Neuronal stem cell (in vitro differentiated cells): ENCODE results near the gene TBC1D19.

Source experiments
- DNase-seq: peaks from one replicate; pipeline ENCODE4 v3.0.0-alpha.2; 2013; ENCODE audit warnings: low spot score
- H2AFZ ChIP-seq: one replicate; pipeline ENCODE4 v1.6.1; 2013; ENCODE audit warnings: mild to moderate bottlenecking, low read length, inconsistent platforms
- H2AK5ac ChIP-seq: 2 replicates; pipeline ENCODE4 v1.6.1; 2013; ENCODE audit warnings: low read depth, mild to moderate bottlenecking, inconsistent platforms, low read length, moderate library complexity, mixed read lengths
- H2BK120ac ChIP-seq: 2 replicates; pipeline ENCODE4 v1.6.1; 2013; ENCODE audit warnings: low read depth, mild to moderate bottlenecking, inconsistent platforms, low read length, moderate library complexity, mixed read lengths
- H2BK12ac ChIP-seq: one replicate; pipeline ENCODE4 v1.6.1; 2013; ENCODE audit warnings: low read length, inconsistent platforms
- H2BK15ac ChIP-seq: 2 replicates; pipeline ENCODE4 v1.6.1; 2013; ENCODE audit warnings: mild to moderate bottlenecking, low read length, inconsistent platforms, mixed read lengths
- H2BK5ac ChIP-seq: one replicate; pipeline ENCODE4 v1.6.1; 2013; ENCODE audit warnings: inconsistent platforms, mild to moderate bottlenecking, low read length, moderate library complexity
- H3K14ac ChIP-seq: one replicate; pipeline ENCODE4 v1.6.1; 2013; ENCODE audit warnings: low read length, inconsistent platforms
- H3K18ac ChIP-seq: 2 replicates; pipeline ENCODE4 v1.6.1; 2013; ENCODE audit warnings: low read length, inconsistent platforms
- H3K23ac ChIP-seq: 2 replicates; pipeline ENCODE4 v1.6.1; 2013; ENCODE audit warnings: low read depth, mild to moderate bottlenecking, mixed read lengths, low read length, inconsistent platforms; ENCODE audit not compliant: poor library complexity
- H3K27ac ChIP-seq: replicated peaks from 3 replicates; pipeline ENCODE4 v1.5.1; 2013; ENCODE audit warnings: low read length, inconsistent platforms
- H3K27me3 ChIP-seq, 3 experiments: 2 replicates each; pipeline ENCODE4 v1.6.1; 2013; ENCODE audit warnings: low read length in 3 of 3, mild to moderate bottlenecking in 2 of 3, inconsistent platforms in 1 of 3, low read depth in 1 of 3, mixed read lengths in 1 of 3, moderate library complexity in 1 of 3; ENCODE audit not compliant: control insufficient read depth in 3 of 3, insufficient read depth in 3 of 3
- H3K36me3 ChIP-seq, 2 donors: replicated peaks in 1 of 2; 2 replicates each; pipeline ENCODE4 v1.6.1; 2013; ENCODE audit warnings: low read length in 2 of 2; ENCODE audit not compliant: control insufficient read depth in 2 of 2, insufficient read depth in 2 of 2
- H3K4ac ChIP-seq: 2 replicates; pipeline ENCODE4 v1.6.1; 2013; ENCODE audit warnings: inconsistent platforms, mild to moderate bottlenecking, low read length, moderate library complexity
- H3K4me1 ChIP-seq, 2 donors: 1 replicate in 1 of 2; 2 replicates in 1 of 2; pipeline ENCODE4 v1.6.1; 2013; ENCODE audit warnings: low read length in 2 of 2, low read depth in 1 of 2; ENCODE audit not compliant: control insufficient read depth in 2 of 2, insufficient read depth in 1 of 2
- H3K4me2 ChIP-seq: one replicate; pipeline ENCODE4 v1.6.1; 2013; ENCODE audit warnings: mild to moderate bottlenecking, low read length, inconsistent platforms; ENCODE audit not compliant: insufficient read depth, poor library complexity, severe bottlenecking
- H3K4me3 ChIP-seq, 2 donors: 2 replicates each; pipeline ENCODE4 v1.5.1; 2013; ENCODE audit warnings: low read length in 2 of 2, mild to moderate bottlenecking in 2 of 2, inconsistent platforms in 1 of 2, moderate library complexity in 1 of 2
- H3K79me1 ChIP-seq: one replicate; pipeline ENCODE4 v1.6.1; 2013; ENCODE audit warnings: low read depth, mild to moderate bottlenecking, inconsistent platforms, low read length, moderate library complexity
- H3K9ac ChIP-seq: one replicate; pipeline ENCODE4 v1.6.1; 2013; ENCODE audit warnings: mild to moderate bottlenecking, low read depth, low read length, inconsistent platforms; ENCODE audit not compliant: poor library complexity
- H3K9me3 ChIP-seq, 2 donors: replicated peaks in 1 of 2; 2 replicates each; pipeline versions ENCODE3 to v1.6.1; 2013; ENCODE audit warnings: low read length in 2 of 2, mild to moderate bottlenecking in 2 of 2, inconsistent platforms in 1 of 2, low read depth in 1 of 2, mixed read lengths in 1 of 2, moderate library complexity in 1 of 2; ENCODE audit not compliant: control insufficient read depth in 2 of 2, insufficient read depth in 1 of 2
- H4K8ac ChIP-seq: one replicate; pipeline ENCODE4 v1.6.1; 2013; ENCODE audit warnings: low read depth, mild to moderate bottlenecking, inconsistent platforms, low read length, moderate library complexity
- H4K91ac ChIP-seq: one replicate; pipeline ENCODE4 v1.6.1; 2013; ENCODE audit warnings: low read length, low read depth, mild to moderate bottlenecking, inconsistent platforms; ENCODE audit not compliant: poor library complexity
- WGBS, 2 donors: extraction: QIAGEN DNeasy Blood & Tissue Kit; methylation state at CpG; one replicate each; pipeline ENCODE4 v1.1.7; 2013; ENCODE audit warnings: missing lambda C conversion rate in 2 of 2, mixed read lengths in 1 of 2; ENCODE audit not compliant: insufficient read length in 2 of 2, insufficient replicate concordance in 1 of 2; ENCODE audit errors: extremely low coverage in 2 of 2; 5-methylcytosine and 5-hydroxymethylcytosine counted together

TBC1D19 gene

GRCh38 chr4:26648260-26648659 lies 64.4 kb downstream of the TBC1D19 start:
- Histone ChIP-seq H2BK5ac (no peak overlapping the region), H3K4me3 (no peak overlapping the region), H3K79me1 (no peaks in the 10 kb centered on the region), H3K4me1 (no peaks in the 10 kb centered on the region), H2BK15ac (no peak overlapping the region), H3K27ac (no peak overlapping the region), H3K23ac (no peak overlapping the region), H3K4me2 (no peak overlapping the region), H3K9me3 (peaks cover 0 to 18% of the 10 kb centered on the region in 2 donors), H3K4ac (no peak overlapping the region), H4K91ac (no peak overlapping the region), H3K14ac (no peak overlapping the region), H2AK5ac (no peak overlapping the region), H3K27me3 (no peaks in the 10 kb centered on the region), H3K9ac (no peak overlapping the region), H3K36me3 (no peaks in the 10 kb centered on the region), H2BK120ac (no peak overlapping the region), H3K18ac (no peak overlapping the region), H2BK12ac (no peak overlapping the region), H4K8ac (no peak overlapping the region), H2AFZ (no peak overlapping the region)
- DNase-seq: no peak
- no CpG with 5 or more reads among the region's 1 CpG for WGBS, 2 donors

GRCh38 chr4:26660261-26660660 lies 76.4 kb downstream of the TBC1D19 start:
- Histone ChIP-seq H3K14ac (no peak overlapping the region), H2BK120ac (no peak overlapping the region), H3K4ac (no peak overlapping the region), H2AK5ac (no peak overlapping the region), H2BK12ac (no peak overlapping the region), H3K23ac (no peak overlapping the region), H2AFZ (no peak overlapping the region), H3K18ac (no peak overlapping the region), H3K27ac (no peak overlapping the region), H3K4me2 (no peak overlapping the region), H2BK15ac (no peak overlapping the region), H3K9ac (no peak overlapping the region), H2BK5ac (no peak overlapping the region), H3K4me3 (no peak overlapping the region), H3K79me1 (no peaks in the 10 kb centered on the region), H4K8ac (no peak overlapping the region), H4K91ac (no peak overlapping the region), H3K36me3 (peaks cover 5 to 7% of the 10 kb centered on the region in 2 donors), H3K9me3 (peaks cover 0 to 8% of the 10 kb centered on the region in 2 donors), H3K4me1 (no peaks in the 10 kb centered on the region), H3K27me3 (no peaks in the 10 kb centered on the region)
- no peak for DNase-seq
- no CpG with 5 or more reads among the region's 3 CpGs for WGBS, 2 donors

GRCh38 chr4:26663888-26664287 lies 80.0 kb downstream of the TBC1D19 start:
- Histone ChIP-seq H3K18ac (no peak overlapping the region), H2BK12ac (no peak overlapping the region), H3K79me1 (no peaks in the 10 kb centered on the region), H3K9me3 (no peaks in the 10 kb centered on the region), H2BK5ac (no peak overlapping the region), H4K8ac (no peak overlapping the region), H3K4ac (no peak overlapping the region), H2BK15ac (no peak overlapping the region), H4K91ac (no peak overlapping the region), H2AK5ac (no peak overlapping the region), H2BK120ac (no peak overlapping the region), H3K14ac (no peak overlapping the region), H3K4me1 (no peaks in the 10 kb centered on the region), H2AFZ (no peak overlapping the region), H3K27me3 (no peaks in the 10 kb centered on the region), H3K23ac (no peak overlapping the region), H3K27ac (no peak overlapping the region), H3K4me2 (no peak overlapping the region), H3K9ac (no peak overlapping the region), H3K4me3 (no peak overlapping the region), H3K36me3 (peaks cover 5 to 7% of the 10 kb centered on the region in 2 donors)
- DNase-seq: no peak

GRCh38 chr4:26670903-26671537 lies 87.1 kb downstream of the TBC1D19 start:
- Histone ChIP-seq H3K27me3 (no peaks in the 10 kb centered on the region), H3K23ac (no peak overlapping the region), H3K4me3 (no peak overlapping the region), H2BK120ac (no peak overlapping the region), H3K27ac (no peak overlapping the region), H3K14ac (no peak overlapping the region), H3K9me3 (no peaks in the 10 kb centered on the region), H2BK5ac (no peak overlapping the region), H2BK12ac (no peak overlapping the region), H3K36me3 (no peaks in the 10 kb centered on the region), H2BK15ac (no peak overlapping the region), H2AK5ac (no peak overlapping the region), H3K4me1 (peaks cover 0 to 9% of the 10 kb centered on the region in 2 donors), H3K4ac (no peak overlapping the region), H4K91ac (no peak overlapping the region), H3K9ac (no peak overlapping the region), H3K4me2 (no peak overlapping the region), H2AFZ (no peak overlapping the region), H4K8ac (no peak overlapping the region), H3K79me1 (no peaks in the 10 kb centered on the region), H3K18ac (no peak overlapping the region)
- WGBS, 2 donors: no CpG with 5 or more reads among the region's 2 CpGs
- DNase-seq: peak; percentile 2
